ENCODE measurements around the gene ZNF185.

DNA sequence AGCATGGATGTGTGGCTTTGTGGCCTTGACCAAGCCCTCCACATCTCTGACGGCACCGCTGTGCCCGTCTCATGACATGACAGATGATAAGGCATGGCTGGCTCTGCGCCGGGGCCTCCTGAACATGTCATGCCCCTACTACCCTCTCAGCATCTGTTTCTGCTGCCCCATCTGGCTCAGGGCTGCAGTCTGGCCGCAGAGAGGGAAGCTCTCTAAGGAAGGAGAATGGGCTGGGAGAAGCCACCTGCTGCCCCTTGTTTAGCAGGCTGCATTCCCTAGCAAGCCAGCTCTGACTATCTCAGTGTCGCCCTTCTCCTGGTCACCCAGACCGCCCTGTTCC is 7.2 kb downstream of the ZNF185 start:
- TF ChIP-seq SUZ12 (IDR thresholded peaks at IDR 0.05; ENCODE audit: extremely low read depth, insufficient read depth, insufficient read length) (no peak), YY1 (IDR thresholded peaks at IDR 0.05; ENCODE audit: insufficient read depth, insufficient read length) (no peak)
